Measurements from ENCODE around the gene ATRAID. TPM values are rescaled to one million over a fixed set of nuclear protein-coding genes. Genes with fewer than 3 reads are reported as not detected.

ATRAID gene
- total and polyA plus RNA-seq, 2 of the 8 experiments (the other 6 are each of a cell fraction or from before 2014, with no cell fraction given): 109 to 280 TPM

DNA sequence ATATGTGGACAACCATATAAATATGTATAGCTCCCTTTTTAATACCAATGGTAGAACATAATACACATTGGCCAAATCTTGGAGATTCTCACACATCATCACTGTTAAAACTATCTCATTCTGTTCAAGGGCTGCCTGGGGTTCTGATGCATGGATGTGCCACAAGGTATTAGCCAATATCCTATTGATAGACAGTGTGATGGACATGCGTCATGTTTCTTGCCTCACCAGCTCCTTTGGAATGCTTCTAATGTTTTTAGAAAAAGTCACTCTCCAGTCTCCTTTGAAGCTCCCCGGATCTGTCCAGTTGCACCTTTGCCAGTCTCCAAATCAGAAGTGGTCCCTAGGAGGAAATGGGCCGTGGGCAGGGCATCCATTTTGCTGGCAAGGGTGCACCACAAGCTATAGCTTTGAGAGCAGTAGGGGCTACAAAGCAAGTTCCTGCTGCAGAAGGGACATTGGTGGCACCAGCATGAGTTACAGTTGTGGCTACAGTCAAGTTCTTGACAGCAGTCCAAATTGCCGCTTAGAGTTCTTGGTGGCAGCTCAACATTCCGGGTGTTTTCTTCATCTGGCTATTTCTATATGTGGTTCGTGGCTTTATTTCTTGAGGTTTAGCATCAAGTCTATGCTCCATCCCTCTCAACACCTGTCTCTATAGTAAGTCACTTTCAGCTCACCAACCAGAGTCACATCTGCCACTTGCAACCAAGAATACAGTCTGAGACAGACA is 25.1 kb upstream of the ATRAID start:
- 73% methylated on average over 6 of the region's 6 CpGs; no CpG with 5 or more reads in 1 of the 2 experiments for WGBS, 2 experiments (ENCODE audit: extremely low coverage in 1 of 2, insufficient coverage in 1 of 2, insufficient read length in 1 of 2, insufficient replicate concordance in 2 of 2, low coverage in 1 of 2, low lambda C conversion rate in 2 of 2, missing lambda C conversion rate in 1 of 2)
- POLR2A ChIA-PET (ENCODE audit: partially characterized antibody): interaction anchor here (0.6 to 2.5 kb wide), 4 partner anchors 10 to 63 kb away, joined by 3 to 8 read pairs (median 3); partner anchors contain the start of gene ABHD1
- Histone ChIP-seq H3K27ac (ENCODE audit: low read depth, low read length) (no peak overlapping the region), H3K36me3 (ENCODE audit: control insufficient read depth in 2 of 4, insufficient read depth in 4 of 4, low read length in 3 of 4) (no peaks in the 10 kb centered on the region), H3K4me2 (ENCODE audit: insufficient read depth in 1 of 2, low read depth in 2 of 2, low read length in 2 of 2) (no peak overlapping the region), H3K79me1 (ENCODE audit: low read depth, low read length) (no peaks in the 10 kb centered on the region), H4K5ac (ENCODE audit: insufficient read length, low read depth, low read length) (no peak overlapping the region), H2BK12ac (ENCODE audit: low read depth, low read length) (no peak overlapping the region), H2BK120ac (replicated peaks; ENCODE audit: low read depth, low read length) (no peak overlapping the region), H4K91ac (replicated peaks; ENCODE audit: insufficient read length, low read length) (no peak overlapping the region), H4K8ac (ENCODE audit: extremely low read depth, insufficient read depth, low read length) (no peak overlapping the region; the same call in 1 of the 2 replicates), H4K20me1 (replicated peaks in 1 of 2; ENCODE audit: control insufficient read depth in 1 of 2, insufficient read depth in 2 of 2, low read length in 2 of 2) (no peaks in the 10 kb centered on the region), H3K4me3 (ENCODE audit: extremely low read depth in 1 of 4, insufficient read depth in 2 of 4, low read depth in 3 of 4, low read length in 4 of 4) (no peak overlapping the region), H3K9me3 (ENCODE audit: insufficient read depth in 2 of 2, low read depth in 1 of 2, low read length in 1 of 2) (no peaks in the 10 kb centered on the region), H3K56ac (replicated peaks; ENCODE audit: insufficient read length, low read depth, low read length) (no peak overlapping the region), H2BK5ac (ENCODE audit: low read depth, low read length) (no peak overlapping the region), H3K79me2 (ENCODE audit: control insufficient read depth in 1 of 2, insufficient read depth in 2 of 2, low read length in 2 of 2) (no peaks in the 10 kb centered on the region), H2BK15ac (ENCODE audit: low read length) (no peak overlapping the region), H3K27me3 (replicated peaks in 1 of 4; ENCODE audit: control insufficient read depth in 3 of 4, extremely low read depth in 1 of 4, insufficient read depth in 3 of 4, low read length in 3 of 4) (no peaks in the 10 kb centered on the region), H3K4ac (replicated peaks; ENCODE audit: insufficient read length, low read depth, low read length) (no peak overlapping the region), H2AK5ac (ENCODE audit: low read depth, low read length) (no peak overlapping the region), H3K9ac (replicated peaks in 1 of 4; ENCODE audit: extremely low read depth in 1 of 4, low read depth in 3 of 4, low read length in 3 of 4) (no peak overlapping the region), H2BK20ac (ENCODE audit: low read length) (no peak overlapping the region), H3K4me1 (replicated peaks in 1 of 4; ENCODE audit: control insufficient read depth in 3 of 4, insufficient read depth in 4 of 4, low read length in 3 of 4) (no peaks in the 10 kb centered on the region), H2AFZ (ENCODE audit: low read length) (no peak overlapping the region), H3K18ac (ENCODE audit: extremely low read depth, low read length) (no peak overlapping the region), H3K23ac (ENCODE audit: insufficient read length) (no peak overlapping the region), H3K23me2 (ENCODE audit: low read depth, low read length) (no peaks in the 10 kb centered on the region), H3K14ac (ENCODE audit: insufficient read length) (no peak overlapping the region)
- no peak for DNase-seq (ENCODE audit: low read depth in 1 of 2, low spot score in 2 of 2)
- CTCF ChIA-PET (ENCODE audit: partially characterized antibody): interaction anchor here (0.7 to 5.1 kb wide), 8 partner anchors 15 to 86 kb away, joined by 3 to 38 read pairs (median 4); no protein-coding TSS in a partner anchor
- FAIRE-seq: no peak
- TF ChIP-seq PHF8 (conservative IDR thresholded peaks at IDR 0.05; ENCODE audit: low read depth, low read length) (no peak), NRF1 (IDR thresholded peaks at IDR 0.05; ENCODE audit: low read depth, low read length) (no peak), ASH2L (IDR thresholded peaks at IDR 0.05; ENCODE audit: low read length) (no peak), HDAC2 (IDR thresholded peaks at IDR 0.05; ENCODE audit: borderline replicate concordance in 1 of 2, low read depth in 2 of 2, low read length in 2 of 2) (no peak)

All from H1 (cell line).